Fibroblast of lung (primary cell): ENCODE measurements around the gene MRPS22. TPM values are rescaled to one million over a fixed set of nuclear protein-coding genes. Genes with fewer than 3 reads are reported as not detected.

ENCODE experiments used
- DNase-seq, 2 donors: peaks; one replicate each; pipeline versions ENCODE4 v3.0.0 to v3.0.0-alpha.2; 2010; ENCODE audit warnings: low read depth in 2 of 2
- H2AFZ ChIP-seq: 2 replicates; pipeline ENCODE4 v1.5.1; 2012; ENCODE audit warnings: low read length, control low read depth, inconsistent platforms
- H3K27ac ChIP-seq: 2 replicates; pipeline ENCODE4 v1.5.1; 2011; ENCODE audit warnings: low read length, control low read depth; ENCODE audit not compliant: insufficient read depth
- H3K27me3 ChIP-seq: 2 replicates; pipeline ENCODE4 v1.5.1; 2011; ENCODE audit warnings: mild to moderate bottlenecking, low read length; ENCODE audit not compliant: control insufficient read depth, insufficient read depth
- H3K36me3 ChIP-seq: 2 replicates; pipeline ENCODE4 v1.5.1; 2011; ENCODE audit warnings: low read length; ENCODE audit not compliant: control insufficient read depth, insufficient read depth
- H3K4me1 ChIP-seq: 2 replicates; pipeline ENCODE4 v1.5.1; 2011; ENCODE audit warnings: low read length; ENCODE audit not compliant: control insufficient read depth, insufficient read depth; ENCODE audit errors: extremely low read depth
- H3K4me2 ChIP-seq: 2 replicates; pipeline ENCODE4 v1.5.1; 2011; ENCODE audit warnings: low read length, control low read depth; ENCODE audit not compliant: insufficient read depth; ENCODE audit errors: extremely low read depth
- H3K4me3 ChIP-seq, 4 experiments: fragments of 200-600 bp in 1 of 4; sonication (generic) in 1 of 4; replicated peaks in 1 of 4; 2 replicates each; pipeline ENCODE4 v1.5.1; 2011 to 2016; ENCODE audit warnings: low read length in 4 of 4, low read depth in 3 of 4, mild to moderate bottlenecking in 3 of 4, control low read depth in 2 of 4, inconsistent platforms in 1 of 4, mixed read lengths in 1 of 4; ENCODE audit not compliant: insufficient read depth in 1 of 4; ENCODE audit errors: control extremely low read depth in 1 of 4
- H3K79me2 ChIP-seq: 2 replicates; pipeline ENCODE4 v1.5.1; 2012; ENCODE audit warnings: mild to moderate bottlenecking, low read length, inconsistent platforms; ENCODE audit not compliant: control insufficient read depth, insufficient read depth
- H3K9ac ChIP-seq: 2 replicates; pipeline ENCODE4 v1.5.1; 2011; ENCODE audit warnings: mild to moderate bottlenecking, low read length, control low read depth; ENCODE audit not compliant: insufficient read depth
- H3K9me3 ChIP-seq: 2 replicates; pipeline ENCODE4 v1.5.1; 2012; ENCODE audit warnings: low read depth, low read length; ENCODE audit not compliant: control insufficient read depth, insufficient read depth
- H4K20me1 ChIP-seq: 2 replicates; pipeline ENCODE4 v1.5.1; 2011; ENCODE audit warnings: low read length; ENCODE audit not compliant: control insufficient read depth, insufficient read depth; ENCODE audit errors: extremely low read depth
- EZH2 ChIP-seq: IDR thresholded peaks from 2 replicates; pipeline ENCODE4 v1.5.1; 2012; ENCODE audit warnings: low read length, control low read depth, mild to moderate bottlenecking; ENCODE audit errors: missing control alignments
- polyA plus RNA-seq, 2 donors: library from polyadenylated mRNA; depleted of rRNA in 1 of 2; stranded (reverse) in 1 of 2; unstranded in 1 of 2; fragments of >200 nt; gene quantifications; 2 replicates each; pipeline ENCODE4 v1.2.1, GENCODE V29; 2011 to 2012; ENCODE audit warnings: missing spikeins in 1 of 2
- total RNA-seq: library from RNA; depleted of rRNA; stranded (reverse); fragments of >200 nt; gene quantifications from 2 replicates; pipeline ENCODE4 v1.2.1, GENCODE V29; 2014
- TF ChIP-seq, protein P1 (sequence below), 2 donors: IDR thresholded peaks in 1 of 2; conservative IDR thresholded peaks in 1 of 2; 1 replicate in 1 of 2; 2 replicates in 1 of 2; pipeline ENCODE4 v1.5.1; 2011 to 2012; ENCODE audit warnings: low read length in 2 of 2, control low read depth in 1 of 2, inconsistent platforms in 1 of 2, low read depth in 1 of 2, mild to moderate bottlenecking in 1 of 2

Gene MRPS22
- total and polyA plus RNA-seq, 2 donors (not counting 1 experiment from before 2014, with no cell fraction given), result 56.7 to 81.3 TPM

DNA sequence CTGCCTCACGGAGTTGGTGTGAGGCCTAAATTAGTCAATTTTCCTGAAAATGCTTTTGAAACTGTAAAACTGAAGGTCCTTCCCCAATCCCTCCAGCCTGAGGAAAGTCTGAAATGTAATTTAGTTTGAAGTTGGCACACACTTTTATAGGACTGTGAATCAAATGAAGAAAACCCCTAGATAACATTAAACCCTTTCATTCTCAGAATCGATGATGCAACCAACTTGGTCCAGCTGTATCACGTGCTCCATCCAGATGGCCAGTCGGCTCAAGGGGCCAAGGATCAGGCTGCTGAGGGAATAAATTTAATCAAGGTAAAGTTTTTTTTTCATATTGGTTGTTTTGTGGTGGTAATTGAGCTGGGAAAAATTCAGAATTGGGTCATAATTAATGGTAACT lies 11.7 kb downstream of the MRPS22 start:
- Histone ChIP-seq H3K4me3 (no peak overlapping the region), H2AFZ (no peak overlapping the region), H4K20me1 (no peaks in the 10 kb centered on the region), H3K9ac (no peak overlapping the region), H3K9me3 (no peaks in the 10 kb centered on the region), H3K27ac (no peak overlapping the region), H3K4me2 (no peak overlapping the region), H3K79me2 (no peaks in the 10 kb centered on the region), H3K27me3 (no peaks in the 10 kb centered on the region), H3K36me3 (peaks cover 8% of the 10 kb centered on the region), H3K4me1 (no peaks in the 10 kb centered on the region)
- peak in 1 of 2 donors; percentile 62 for DNase-seq
- TF ChIP-seq, protein P1, sequence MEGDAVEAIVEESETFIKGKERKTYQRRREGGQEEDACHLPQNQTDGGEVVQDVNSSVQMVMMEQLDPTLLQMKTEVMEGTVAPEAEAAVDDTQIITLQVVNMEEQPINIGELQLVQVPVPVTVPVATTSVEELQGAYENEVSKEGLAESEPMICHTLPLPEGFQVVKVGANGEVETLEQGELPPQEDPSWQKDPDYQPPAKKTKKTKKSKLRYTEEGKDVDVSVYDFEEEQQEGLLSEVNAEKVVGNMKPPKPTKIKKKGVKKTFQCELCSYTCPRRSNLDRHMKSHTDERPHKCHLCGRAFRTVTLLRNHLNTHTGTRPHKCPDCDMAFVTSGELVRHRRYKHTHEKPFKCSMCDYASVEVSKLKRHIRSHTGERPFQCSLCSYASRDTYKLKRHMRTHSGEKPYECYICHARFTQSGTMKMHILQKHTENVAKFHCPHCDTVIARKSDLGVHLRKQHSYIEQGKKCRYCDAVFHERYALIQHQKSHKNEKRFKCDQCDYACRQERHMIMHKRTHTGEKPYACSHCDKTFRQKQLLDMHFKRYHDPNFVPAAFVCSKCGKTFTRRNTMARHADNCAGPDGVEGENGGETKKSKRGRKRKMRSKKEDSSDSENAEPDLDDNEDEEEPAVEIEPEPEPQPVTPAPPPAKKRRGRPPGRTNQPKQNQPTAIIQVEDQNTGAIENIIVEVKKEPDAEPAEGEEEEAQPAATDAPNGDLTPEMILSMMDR (conservative IDR thresholded peaks at IDR 0.05 in 1 of 2, IDR thresholded peaks at IDR 0.05 in 1 of 2; ENCODE audit: low read depth in 1 of 2, low read length in 2 of 2), result no peak
- TF ChIP-seq EZH2, result no peak

- Histone ChIP-seq H3K4me2 (no peak overlapping the region), H3K36me3 (peaks cover 11% of the 10 kb centered on the region), H3K79me2 (no peaks in the 10 kb centered on the region), H4K20me1 (no peaks in the 10 kb centered on the region), H3K9ac (no peak overlapping the region), H3K27ac (no peak overlapping the region), H3K4me1 (no peaks in the 10 kb centered on the region), H3K27me3 (no peaks in the 10 kb centered on the region), H3K4me3 (no peak overlapping the region), H2AFZ (no peak overlapping the region), H3K9me3 (no peaks in the 10 kb centered on the region)
- no peak for DNase-seq
- no peak for TF ChIP-seq EZH2
- TF ChIP-seq, protein P1 (conservative IDR thresholded peaks at IDR 0.05 in 1 of 2, IDR thresholded peaks at IDR 0.05 in 1 of 2; ENCODE audit: low read depth in 1 of 2, low read length in 2 of 2), result no peak
Measured at GRCh38 chr3:139355891-139356290, 12.1 kb downstream of the MRPS22 start.

DNA sequence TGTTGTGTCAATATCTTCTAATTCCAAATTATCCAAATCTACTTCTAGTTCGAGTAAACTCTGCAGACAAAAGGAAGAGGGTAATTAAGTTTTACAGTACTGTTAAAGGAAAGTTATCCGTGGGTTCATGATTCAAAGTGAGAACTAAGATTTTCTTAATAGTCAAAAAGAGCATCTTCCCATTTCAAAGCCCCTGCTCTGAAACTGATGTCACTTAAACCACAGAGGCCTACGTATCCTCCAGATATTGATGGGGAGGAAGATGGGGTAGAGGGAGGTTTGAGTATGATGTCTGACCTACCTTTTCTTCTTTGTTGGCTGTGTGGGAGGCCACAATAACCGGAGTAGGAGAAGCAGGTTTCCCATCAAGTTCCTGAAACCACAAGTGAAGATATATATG lies 14.1 kb downstream of the MRPS22 start:
- Histone ChIP-seq H4K20me1 (no peaks in the 10 kb centered on the region), H3K27me3 (no peaks in the 10 kb centered on the region), H3K9ac (no peak overlapping the region), H3K4me1 (no peaks in the 10 kb centered on the region), H3K27ac (no peak overlapping the region), H3K9me3 (no peaks in the 10 kb centered on the region), H3K4me3 (no peak overlapping the region), H3K36me3 (peaks cover 11% of the 10 kb centered on the region), H2AFZ (no peak overlapping the region), H3K79me2 (no peaks in the 10 kb centered on the region), H3K4me2 (no peak overlapping the region)
- DNase-seq, result no peak
- TF ChIP-seq EZH2, result no peak
- TF ChIP-seq, protein P1 (conservative IDR thresholded peaks at IDR 0.05 in 1 of 2, IDR thresholded peaks at IDR 0.05 in 1 of 2; ENCODE audit: low read depth in 1 of 2, low read length in 2 of 2), result no peak
